ENCODE measurements around the gene LCN6. TPM values are rescaled to one million over a fixed set of nuclear protein-coding genes. Genes with fewer than 3 reads are reported as not detected.

LCN6 gene
- total and polyA plus RNA-seq, 9 of the 15 experiments (the other 6 are each of a cell fraction or from before 2014, with no cell fraction given): 0.10 to 0.45 (median 0.37) TPM; not detected in 5

GRCh38 chr9:136787690-136788400 is 39.5 kb upstream of the LCN6 start (continued):
- TF ChIP-seq IRF2 (CRISPR knock-in tag; IDR thresholded peaks at IDR 0.05) (no peak), BRD9 (IDR thresholded peaks at IDR 0.05; ENCODE audit: low read depth, partially characterized antibody) (peak; percentile 74), EZH2 (IDR thresholded peaks at IDR 0.05; ENCODE audit: borderline replicate concordance, low read depth, low read length) (no peak), GTF2E2 (tag; IDR thresholded peaks at IDR 0.05) (no peak), SREBF2 (CRISPR knock-in tag; IDR thresholded peaks at IDR 0.05) (no peak), NFIC (IDR thresholded peaks at IDR 0.05) (peak; percentile 98), TCF7L2 (IDR thresholded peaks at IDR 0.05; ENCODE audit: low read depth, low read length) (no peak), ZNF830 (CRISPR knock-in tag; IDR thresholded peaks at IDR 0.05) (no peak), PPARD (CRISPR knock-in tag; IDR thresholded peaks at IDR 0.05) (no peak), L3MBTL2 (IDR thresholded peaks at IDR 0.05) (no peak), ZFX (CRISPR knock-in tag; IDR thresholded peaks at IDR 0.05) (no peak), ATF6 (CRISPR knock-in tag; IDR thresholded peaks at IDR 0.05) (no peak), ZBED1 (IDR thresholded peaks at IDR 0.05) (no peak), IRF9 (tag; IDR thresholded peaks at IDR 0.05) (no peak), THRAP3 (IDR thresholded peaks at IDR 0.05; ENCODE audit: borderline replicate concordance) (no peak), ZNF583 (CRISPR knock-in tag; IDR thresholded peaks at IDR 0.05) (no peak), KAT8 (IDR thresholded peaks at IDR 0.05; ENCODE audit: low read depth) (no peak), RAD51 (IDR thresholded peaks at IDR 0.05; ENCODE audit: borderline replicate concordance, low read depth) (0 out of 2 replicates have a peak, but pooled peaks have one; percentile 14), PCBP1 (IDR thresholded peaks at IDR 0.05; ENCODE audit: low read depth, low read length, poor library complexity, severe bottlenecking) (no peak), ZNF707 (CRISPR knock-in tag; conservative IDR thresholded peaks at IDR 0.05) (no peak), ZNF586 (CRISPR knock-in tag; conservative IDR thresholded peaks at IDR 0.05) (no peak), GTF2F1 (IDR thresholded peaks at IDR 0.05; ENCODE audit: low read depth, low read length) (no peak), MBD2 (IDR thresholded peaks at IDR 0.05; ENCODE audit: borderline replicate concordance, low read depth) (no peak), SRSF7 (optimal IDR thresholded peaks at IDR 0.05; ENCODE audit: low read depth, low read length) (no peak), ZNF79 (CRISPR knock-in tag; IDR thresholded peaks at IDR 0.05; ENCODE audit: low read depth) (no peak), ZNF408 (CRISPR knock-in tag; IDR thresholded peaks at IDR 0.05; ENCODE audit: low read depth) (no peak), ZNF512 (tag; IDR thresholded peaks at IDR 0.05) (no peak), MIER1 (IDR thresholded peaks at IDR 0.05; ENCODE audit: low read depth) (no peak)

Data from K562 (cell line).